Nephron progenitor cell (in vitro differentiated cells): ENCODE results near the gene PTPN18.
A peak's percentile ranks its signal among the peaks of the same experiment; 100 is the strongest.

Source experiments
- DNase-seq: peaks from one replicate; pipeline ENCODE4 v3.0.0; 2021
- H3K27ac Mint-ChIP-seq: 2 replicates; pipeline ENCODE4 v1.8.0; 2021; ENCODE audit warnings: mild to moderate bottlenecking, moderate library complexity, mixed read lengths
- H3K27me3 Mint-ChIP-seq: 2 replicates; pipeline ENCODE4 v1.8.0; 2021; ENCODE audit warnings: mild to moderate bottlenecking, low read depth, mixed read lengths; ENCODE audit not compliant: poor library complexity
- H3K36me3 Mint-ChIP-seq: 2 replicates; pipeline ENCODE4 v1.8.0; 2021; ENCODE audit warnings: low read depth, mixed read lengths
- H3K4me1 Mint-ChIP-seq: 2 replicates; pipeline ENCODE4 v1.8.0; 2021; ENCODE audit warnings: mixed read lengths
- H3K4me3 Mint-ChIP-seq: 2 replicates; pipeline ENCODE4 v1.8.0; 2021; ENCODE audit warnings: mild to moderate bottlenecking, moderate library complexity, mixed read lengths
- H3K9me3 Mint-ChIP-seq: 2 replicates; pipeline ENCODE4 v1.8.0; 2021; ENCODE audit warnings: mild to moderate bottlenecking, moderate library complexity, mixed read lengths
- CTCF ChIP-seq: fragments of 200-600 bp; sonication (generic); IDR thresholded peaks from 2 replicates; pipeline ENCODE4 v1.5.0; 2021; ENCODE audit warnings: antibody characterized with exemption

PTPN18 gene

GRCh38 chr2:130375291-130376266 lies 19.7 kb downstream of the PTPN18 start:
- peaks cover 25% of the 10 kb centered on the region for H3K36me3 Mint-ChIP-seq
- no peak for TF ChIP-seq CTCF
- H3K27me3 Mint-ChIP-seq: peaks cover 7% of the 10 kb centered on the region
- H3K27ac Mint-ChIP-seq: peak overlapping the region; percentile 41
- no peak for DNase-seq
- no peaks in the 10 kb centered on the region for H3K9me3 Mint-ChIP-seq
- no peak overlapping the region for H3K4me3 Mint-ChIP-seq
- H3K4me1 Mint-ChIP-seq: peaks cover 39% of the 10 kb centered on the region

GRCh38 chr2:130376433-130377293 lies 20.8 kb downstream of the PTPN18 start:
- no peak for TF ChIP-seq CTCF
- DNase-seq: no peak
- no peak overlapping the region for H3K4me3 Mint-ChIP-seq
- H3K4me1 Mint-ChIP-seq: peaks cover 35% of the 10 kb centered on the region
- H3K36me3 Mint-ChIP-seq: peaks cover 14% of the 10 kb centered on the region
- no peaks in the 10 kb centered on the region for H3K9me3 Mint-ChIP-seq
- H3K27me3 Mint-ChIP-seq: peaks cover 10% of the 10 kb centered on the region
- no peak overlapping the region for H3K27ac Mint-ChIP-seq

GRCh38 chr2:130377491-130377890 lies 21.6 kb downstream of the PTPN18 start:
- DNase-seq: no peak
- no peaks in the 10 kb centered on the region for H3K9me3 Mint-ChIP-seq
- TF ChIP-seq CTCF: no peak
- peaks cover 10% of the 10 kb centered on the region for H3K27me3 Mint-ChIP-seq
- peaks cover 12% of the 10 kb centered on the region for H3K36me3 Mint-ChIP-seq
- H3K4me3 Mint-ChIP-seq: no peak overlapping the region
- peak overlapping the region; percentile 13 for H3K27ac Mint-ChIP-seq
- H3K4me1 Mint-ChIP-seq: peaks cover 31% of the 10 kb centered on the region

- no peak for TF ChIP-seq CTCF
- Mint-ChIP-seq H3K27me3 (peaks cover 10% of the 10 kb centered on the region), H3K4me3 (no peak overlapping the region), H3K36me3 (peaks cover 11% of the 10 kb centered on the region), H3K27ac (no peak overlapping the region), H3K9me3 (no peaks in the 10 kb centered on the region), H3K4me1 (peaks cover 24% of the 10 kb centered on the region)
- DNase-seq: no peak
Measured at GRCh38 chr2:130378206-130378897, 22.5 kb downstream of the PTPN18 start.

- peaks cover 6% of the 10 kb centered on the region for H3K36me3 Mint-ChIP-seq
- no peak for TF ChIP-seq CTCF
- no peak for DNase-seq
- H3K4me1 Mint-ChIP-seq: peaks cover 19% of the 10 kb centered on the region
- H3K27ac Mint-ChIP-seq: no peak overlapping the region
- peaks cover 10% of the 10 kb centered on the region for H3K27me3 Mint-ChIP-seq
- H3K4me3 Mint-ChIP-seq: no peak overlapping the region
- H3K9me3 Mint-ChIP-seq: no peaks in the 10 kb centered on the region
Measured at GRCh38 chr2:130378898-130379214, 23.0 kb downstream of the PTPN18 start.
